Measurements from ENCODE around the gene DIABLO. TPM values are rescaled to one million over a fixed set of nuclear protein-coding genes. Genes with fewer than 3 reads are reported as not detected.
A peak's percentile ranks its signal among the peaks of the same experiment; 100 is the strongest.

DIABLO gene
- polyA plus RNA-seq, 1 of the 3 experiments (the other 2 are of a cell fraction) = 78.9 TPM

DNA sequence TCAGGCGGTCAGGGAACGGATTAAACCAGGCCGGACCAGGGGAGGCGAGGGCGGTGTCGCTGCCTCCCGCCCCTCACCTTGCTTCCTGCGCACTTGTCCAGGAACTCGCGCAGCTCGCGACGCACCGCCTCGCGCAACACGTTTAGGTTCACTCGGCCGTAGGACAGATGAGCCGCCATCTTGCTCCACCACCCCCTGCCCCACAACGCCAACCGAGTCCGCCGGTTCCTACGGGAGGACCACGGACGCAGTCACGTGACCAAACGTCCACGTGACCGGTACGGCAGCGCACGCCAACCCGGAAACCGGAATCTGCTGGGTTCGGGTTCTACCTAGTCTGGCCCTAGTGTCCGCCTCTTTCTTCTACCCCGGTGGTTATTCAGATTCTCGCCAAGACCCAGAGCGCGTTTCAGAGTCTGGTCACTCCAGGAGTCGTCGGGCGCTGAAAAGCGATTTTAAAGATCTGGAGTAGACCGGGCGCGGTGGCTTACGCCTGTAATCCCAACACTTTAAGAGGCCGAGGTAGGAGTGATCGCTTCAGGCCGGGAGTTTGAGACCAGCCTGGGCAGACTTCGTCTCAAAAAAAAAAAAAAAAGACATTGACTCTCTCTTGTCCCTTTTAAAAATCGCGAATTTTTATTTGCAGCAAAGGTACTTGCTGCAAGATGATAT is 40.5 kb upstream of the DIABLO start, which contains the start of gene VPS33A (continued):
- TF ChIP-seq MEF2A (IDR thresholded peaks at IDR 0.05; ENCODE audit: borderline replicate concordance, low read depth) (no peak), JUND (IDR thresholded peaks at IDR 0.05) (peak; percentile 21; the same call in 1 of the 2 replicates), POLR2AphosphoS5 (IDR thresholded peaks at IDR 0.05; ENCODE audit: low read depth, low read length) (peak; percentile 91), RCOR1 (IDR thresholded peaks at IDR 0.05; ENCODE audit: low read length) (peak; percentile 49; the same call in 1 of the 2 replicates), SIN3A (IDR thresholded peaks at IDR 0.05; ENCODE audit: borderline replicate concordance, low read depth, low read length) (peak; percentile 100), MXI1 (IDR thresholded peaks at IDR 0.05; ENCODE audit: low read depth, low read length) (peak; percentile 81)
- TF ChIP-seq, protein P1, sequence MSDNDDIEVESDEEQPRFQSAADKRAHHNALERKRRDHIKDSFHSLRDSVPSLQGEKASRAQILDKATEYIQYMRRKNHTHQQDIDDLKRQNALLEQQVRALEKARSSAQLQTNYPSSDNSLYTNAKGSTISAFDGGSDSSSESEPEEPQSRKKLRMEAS (IDR thresholded peaks at IDR 0.05; ENCODE audit: low read depth) = peak; percentile 94
- TF ChIP-seq, protein P2, sequence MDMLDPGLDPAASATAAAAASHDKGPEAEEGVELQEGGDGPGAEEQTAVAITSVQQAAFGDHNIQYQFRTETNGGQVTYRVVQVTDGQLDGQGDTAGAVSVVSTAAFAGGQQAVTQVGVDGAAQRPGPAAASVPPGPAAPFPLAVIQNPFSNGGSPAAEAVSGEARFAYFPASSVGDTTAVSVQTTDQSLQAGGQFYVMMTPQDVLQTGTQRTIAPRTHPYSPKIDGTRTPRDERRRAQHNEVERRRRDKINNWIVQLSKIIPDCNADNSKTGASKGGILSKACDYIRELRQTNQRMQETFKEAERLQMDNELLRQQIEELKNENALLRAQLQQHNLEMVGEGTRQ (IDR thresholded peaks at IDR 0.05; ENCODE audit: borderline replicate concordance, low read depth, low read length) = peak; percentile 99
- TF ChIP-seq, protein P3, sequence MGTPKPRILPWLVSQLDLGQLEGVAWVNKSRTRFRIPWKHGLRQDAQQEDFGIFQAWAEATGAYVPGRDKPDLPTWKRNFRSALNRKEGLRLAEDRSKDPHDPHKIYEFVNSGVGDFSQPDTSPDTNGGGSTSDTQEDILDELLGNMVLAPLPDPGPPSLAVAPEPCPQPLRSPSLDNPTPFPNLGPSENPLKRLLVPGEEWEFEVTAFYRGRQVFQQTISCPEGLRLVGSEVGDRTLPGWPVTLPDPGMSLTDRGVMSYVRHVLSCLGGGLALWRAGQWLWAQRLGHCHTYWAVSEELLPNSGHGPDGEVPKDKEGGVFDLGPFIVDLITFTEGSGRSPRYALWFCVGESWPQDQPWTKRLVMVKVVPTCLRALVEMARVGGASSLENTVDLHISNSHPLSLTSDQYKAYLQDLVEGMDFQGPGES (IDR thresholded peaks at IDR 0.05; ENCODE audit: low read depth, low read length) = no peak

DNA sequence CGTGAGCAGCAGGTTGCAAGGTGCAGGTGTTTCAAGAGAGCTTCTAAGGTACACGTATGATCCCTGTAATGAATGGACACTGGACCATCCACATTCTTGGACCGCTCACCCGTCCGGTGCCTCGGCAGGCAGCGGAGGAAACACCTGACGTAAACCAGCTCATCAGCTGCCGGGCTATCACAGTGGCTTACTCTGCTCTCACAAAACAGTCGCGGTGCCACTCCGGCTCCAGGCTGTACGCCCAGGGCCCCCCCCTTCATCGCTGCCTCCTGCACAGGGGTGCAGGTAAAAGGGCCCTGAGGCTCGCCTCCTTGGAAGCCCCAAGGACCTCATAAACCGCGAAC is 40.0 kb upstream of the DIABLO start:
- Histone ChIP-seq H3K4me2 (peak overlapping the region; percentile 87), H4K20me1 (ENCODE audit: insufficient read depth) (no peaks in the 10 kb centered on the region), H3K9me3 (no peaks in the 10 kb centered on the region), H3K79me2 (ENCODE audit: insufficient read depth) (peaks cover 26% of the 10 kb centered on the region; the same call in 1 of the 2 replicates), H3K4me1 (ENCODE audit: control insufficient read depth in 1 of 2, insufficient read depth in 2 of 2, low read depth in 1 of 2, low read length in 1 of 2) (peaks cover 0 to 4% of the 10 kb centered on the region in 2 experiments; a peak in 1 of 4 replicates), H3K27me3 (ENCODE audit: insufficient read depth) (no peaks in the 10 kb centered on the region), H2AFZ (ENCODE audit: low read depth) (peak overlapping the region; percentile 88), H3K9ac (peak overlapping the region; percentile 91), H3K27ac (ENCODE audit: low read depth in 2 of 2, low read length in 1 of 2) (peak overlapping the region; percentile 86 to 89), H3F3A (replicated peaks; ENCODE audit: insufficient read depth) (peaks cover 21% of the 10 kb centered on the region), H3K9me2 (no peaks in the 10 kb centered on the region), H3K36me3 (replicated peaks in 1 of 2; ENCODE audit: control insufficient read depth in 1 of 2, insufficient read depth in 2 of 2, low read length in 1 of 2) (peaks cover 20% of the 10 kb centered on the region in 2 experiments), H3K4me3 (ENCODE audit: low read depth in 2 of 2, low read length in 1 of 2) (peak overlapping the region; percentile 84 to 86)
- ChIA-PET POLR2A (interaction anchor here (1.0 to 1.3 kb wide), 2 partner anchors 22 to 38 kb away, joined by 3 to 7 read pairs; no protein-coding TSS in a partner anchor), CTCF (interaction anchor here (0.9 to 1.3 kb wide), 2 partner anchors 27 to 40 kb away, joined by 3 to 4 read pairs; partner anchors contain the start of gene DIABLO)
- WGBS (ENCODE audit: low lambda C conversion rate) = 0% methylated on average over 12 of the region's 17 CpGs
- TF ChIP-seq TCF12 (IDR thresholded peaks at IDR 0.05) (no peak), EP300 (IDR thresholded peaks at IDR 0.05; ENCODE audit: borderline replicate concordance in 1 of 2, low read depth in 1 of 2, low read length in 1 of 2) (no peak), RAD21 (IDR thresholded peaks at IDR 0.05; ENCODE audit: low read length) (0 out of 2 replicates have a peak, but pooled peaks have one; percentile 0)
- TF ChIP-seq, protein P4, sequence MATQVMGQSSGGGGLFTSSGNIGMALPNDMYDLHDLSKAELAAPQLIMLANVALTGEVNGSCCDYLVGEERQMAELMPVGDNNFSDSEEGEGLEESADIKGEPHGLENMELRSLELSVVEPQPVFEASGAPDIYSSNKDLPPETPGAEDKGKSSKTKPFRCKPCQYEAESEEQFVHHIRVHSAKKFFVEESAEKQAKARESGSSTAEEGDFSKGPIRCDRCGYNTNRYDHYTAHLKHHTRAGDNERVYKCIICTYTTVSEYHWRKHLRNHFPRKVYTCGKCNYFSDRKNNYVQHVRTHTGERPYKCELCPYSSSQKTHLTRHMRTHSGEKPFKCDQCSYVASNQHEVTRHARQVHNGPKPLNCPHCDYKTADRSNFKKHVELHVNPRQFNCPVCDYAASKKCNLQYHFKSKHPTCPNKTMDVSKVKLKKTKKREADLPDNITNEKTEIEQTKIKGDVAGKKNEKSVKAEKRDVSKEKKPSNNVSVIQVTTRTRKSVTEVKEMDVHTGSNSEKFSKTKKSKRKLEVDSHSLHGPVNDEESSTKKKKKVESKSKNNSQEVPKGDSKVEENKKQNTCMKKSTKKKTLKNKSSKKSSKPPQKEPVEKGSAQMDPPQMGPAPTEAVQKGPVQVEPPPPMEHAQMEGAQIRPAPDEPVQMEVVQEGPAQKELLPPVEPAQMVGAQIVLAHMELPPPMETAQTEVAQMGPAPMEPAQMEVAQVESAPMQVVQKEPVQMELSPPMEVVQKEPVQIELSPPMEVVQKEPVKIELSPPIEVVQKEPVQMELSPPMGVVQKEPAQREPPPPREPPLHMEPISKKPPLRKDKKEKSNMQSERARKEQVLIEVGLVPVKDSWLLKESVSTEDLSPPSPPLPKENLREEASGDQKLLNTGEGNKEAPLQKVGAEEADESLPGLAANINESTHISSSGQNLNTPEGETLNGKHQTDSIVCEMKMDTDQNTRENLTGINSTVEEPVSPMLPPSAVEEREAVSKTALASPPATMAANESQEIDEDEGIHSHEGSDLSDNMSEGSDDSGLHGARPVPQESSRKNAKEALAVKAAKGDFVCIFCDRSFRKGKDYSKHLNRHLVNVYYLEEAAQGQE (IDR thresholded peaks at IDR 0.05; ENCODE audit: low read depth, low read length) = no peak
- no peak for DNase-seq
